Activated T-cell treated with anti-CD3 and anti-CD28 coated beads for 1 hour (primary cell): ENCODE results near the gene RIC3.

ENCODE experiments used
- DNase-seq: peaks from one replicate; pipeline ENCODE4 v3.0.0-alpha.2; 2020; ENCODE audit warnings: low read depth

The RIC3 gene

DNA sequence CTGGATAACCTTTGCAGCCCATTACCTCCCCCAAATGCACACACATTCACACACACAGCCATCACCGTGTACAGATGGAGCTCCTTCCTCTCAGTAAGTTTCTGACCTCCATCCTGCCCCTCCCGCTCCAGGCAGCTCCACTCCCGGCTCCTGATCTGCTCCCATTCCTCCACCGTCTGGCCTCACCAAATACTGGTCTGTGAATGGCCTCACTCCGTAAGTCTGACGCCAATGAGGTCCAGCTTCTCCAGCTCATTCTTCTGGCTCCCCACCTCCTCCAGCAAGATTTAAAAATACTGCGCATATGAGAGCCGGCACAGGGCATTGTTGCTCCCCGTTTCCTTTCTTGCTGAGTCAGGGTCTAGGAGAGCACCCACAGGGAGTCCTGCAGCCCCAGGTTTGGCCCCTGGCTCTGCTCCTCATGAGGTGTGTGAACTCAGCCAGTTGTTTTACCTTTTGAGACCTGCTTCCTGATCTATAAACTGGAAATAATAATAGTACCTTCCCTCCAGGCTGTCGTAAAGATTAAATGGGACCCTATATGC is 101.8 kb downstream of the RIC3 start:
- no peak for DNase-seq

DNA sequence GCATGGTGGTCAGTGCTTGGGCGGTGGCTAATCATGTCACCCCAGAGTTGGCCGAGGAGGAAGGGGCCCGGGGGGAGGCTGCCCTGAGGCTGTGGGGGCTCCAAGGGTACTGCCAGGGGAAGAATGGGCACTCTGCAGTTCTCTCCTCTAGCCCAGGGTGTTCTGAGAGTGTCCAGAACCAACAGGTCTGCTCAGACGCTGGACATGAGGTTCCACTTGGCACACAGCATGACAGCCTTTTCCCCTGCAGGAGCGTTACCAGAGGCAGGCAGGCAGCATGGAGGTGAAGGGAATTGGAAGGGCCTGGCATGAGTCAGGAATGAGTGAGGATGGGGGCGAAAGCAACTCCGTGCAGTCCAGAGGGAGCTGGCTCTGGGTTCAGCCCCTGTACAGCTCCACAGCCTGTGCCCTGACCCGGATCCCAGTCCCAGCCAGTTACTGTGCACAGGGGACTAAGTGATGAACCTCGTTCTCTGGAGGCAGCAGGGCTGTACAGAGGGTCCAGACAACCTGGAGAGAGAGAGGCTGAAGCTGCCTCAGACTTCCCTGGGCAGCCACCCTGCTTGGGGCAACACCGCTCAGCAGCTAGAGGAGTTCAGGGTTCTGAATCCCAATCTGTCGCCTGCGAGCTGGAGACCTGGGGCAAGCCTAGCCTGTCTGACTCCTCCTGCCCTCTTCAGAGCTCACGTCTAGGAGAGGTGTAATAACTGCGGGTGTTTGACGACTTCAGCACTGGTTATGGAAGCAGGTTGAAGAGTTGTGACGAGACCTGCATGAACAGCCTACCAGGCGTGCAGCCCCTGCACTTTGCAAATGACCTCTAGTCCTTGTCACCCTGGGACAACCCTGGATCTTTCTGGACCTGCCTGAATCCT is 102.6 kb downstream of the RIC3 start:
- DNase-seq = no peak

DNA sequence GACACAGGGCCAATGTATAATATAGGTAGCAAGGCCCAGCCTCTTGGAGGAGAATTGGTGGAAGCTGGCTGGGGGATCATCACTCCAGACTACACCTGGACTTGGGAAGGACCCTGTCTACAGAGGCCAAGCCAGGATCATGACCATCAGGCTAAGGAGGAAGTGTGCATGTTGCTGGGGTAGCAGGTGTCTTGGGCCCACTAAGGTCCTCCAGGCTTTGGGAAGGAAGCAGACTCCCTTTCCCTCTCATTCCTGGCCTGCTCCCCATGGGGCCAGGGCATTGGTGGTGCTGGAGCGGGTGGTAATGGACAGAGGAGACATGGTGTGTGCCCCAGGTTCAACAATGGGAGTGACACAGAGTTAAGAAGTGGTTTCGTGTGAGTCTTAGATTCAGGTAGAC is 103.8 kb downstream of the RIC3 start:
- no peak for DNase-seq

DNA sequence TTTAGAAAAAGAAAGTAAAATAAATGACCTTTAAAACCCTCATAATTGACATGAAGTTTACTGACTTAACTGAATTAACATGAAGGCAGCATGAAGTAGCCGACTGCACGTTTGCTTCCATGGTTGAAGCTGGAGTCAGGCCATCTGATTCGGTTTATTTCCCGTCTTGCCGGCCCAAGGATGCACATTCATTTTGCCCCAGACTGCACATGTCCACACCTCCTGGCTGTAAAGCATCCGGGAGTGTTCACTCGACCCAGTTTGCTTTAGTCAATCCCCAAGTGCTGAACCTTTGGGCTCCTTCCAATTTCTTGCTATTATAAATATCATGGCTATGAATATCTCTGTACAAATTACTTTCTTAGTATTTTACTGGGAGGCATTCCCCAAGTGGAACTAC is 105.5 kb downstream of the RIC3 start:
- DNase-seq = no peak

DNA sequence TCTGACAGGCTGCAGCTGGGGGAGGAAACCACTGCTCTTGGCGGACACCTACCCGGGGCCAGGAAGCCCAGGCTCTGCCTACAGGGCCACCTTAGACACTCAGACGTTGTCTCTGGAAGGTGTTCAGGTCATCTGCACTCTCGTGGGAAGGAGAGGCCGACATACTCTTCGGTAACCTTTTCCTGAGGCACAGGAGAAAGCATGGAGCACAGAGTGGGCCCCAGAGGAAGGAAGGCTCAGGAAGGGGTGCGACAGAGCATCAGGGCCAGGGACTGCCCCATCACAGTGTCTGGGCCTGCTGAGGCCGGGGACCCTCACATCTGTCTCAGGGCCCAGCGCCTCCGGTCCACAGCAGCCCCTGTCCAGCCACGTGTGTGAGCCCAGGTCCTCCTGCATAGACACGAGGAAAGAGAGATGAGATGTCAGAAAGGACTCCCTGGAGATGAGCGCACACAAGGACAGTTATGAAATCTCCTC is 106.0 kb downstream of the RIC3 start:
- DNase-seq = no peak

DNA sequence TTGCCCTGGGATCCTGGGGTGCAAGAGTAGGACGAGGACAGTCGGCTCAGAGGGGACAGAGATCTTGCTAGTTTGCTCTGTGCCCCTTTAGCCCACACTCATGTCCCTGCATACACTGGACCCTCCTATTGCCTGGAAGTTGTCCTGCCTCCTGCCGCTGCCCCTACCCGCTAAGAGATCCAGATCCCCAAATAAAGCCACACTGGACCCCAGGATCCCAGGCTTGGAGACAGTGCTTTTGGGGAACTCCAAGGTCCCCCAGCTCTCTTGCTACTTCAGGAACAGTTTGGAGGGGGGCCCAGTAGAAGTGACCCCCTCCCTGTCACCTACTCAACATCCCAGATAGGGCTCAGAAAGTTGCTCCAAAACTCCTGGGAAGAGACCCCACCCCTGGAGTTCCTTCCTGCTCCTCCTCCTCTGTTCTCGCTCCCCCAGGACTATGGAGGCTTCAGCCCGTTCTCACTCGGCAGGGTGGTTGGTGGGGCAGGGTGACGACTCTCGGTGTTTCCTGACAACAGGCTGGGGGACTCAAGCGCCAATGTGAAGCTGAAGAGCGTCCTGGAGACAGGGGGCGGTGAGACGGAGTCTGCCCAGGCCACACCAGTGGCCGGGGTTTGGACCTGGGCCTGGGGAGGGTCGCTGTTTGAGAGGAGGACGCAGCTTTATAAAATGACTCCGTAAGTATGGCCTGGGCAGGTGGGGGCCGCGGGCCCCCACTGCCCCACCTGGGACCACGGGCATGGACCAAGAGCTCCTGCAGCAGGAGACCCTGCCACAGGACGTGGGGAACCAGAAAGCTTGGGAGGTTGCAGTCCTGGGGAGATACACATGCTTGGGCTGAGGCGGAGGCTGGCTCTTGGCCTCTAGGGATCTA is 107.0 kb downstream of the RIC3 start:
- no peak for DNase-seq

DNA sequence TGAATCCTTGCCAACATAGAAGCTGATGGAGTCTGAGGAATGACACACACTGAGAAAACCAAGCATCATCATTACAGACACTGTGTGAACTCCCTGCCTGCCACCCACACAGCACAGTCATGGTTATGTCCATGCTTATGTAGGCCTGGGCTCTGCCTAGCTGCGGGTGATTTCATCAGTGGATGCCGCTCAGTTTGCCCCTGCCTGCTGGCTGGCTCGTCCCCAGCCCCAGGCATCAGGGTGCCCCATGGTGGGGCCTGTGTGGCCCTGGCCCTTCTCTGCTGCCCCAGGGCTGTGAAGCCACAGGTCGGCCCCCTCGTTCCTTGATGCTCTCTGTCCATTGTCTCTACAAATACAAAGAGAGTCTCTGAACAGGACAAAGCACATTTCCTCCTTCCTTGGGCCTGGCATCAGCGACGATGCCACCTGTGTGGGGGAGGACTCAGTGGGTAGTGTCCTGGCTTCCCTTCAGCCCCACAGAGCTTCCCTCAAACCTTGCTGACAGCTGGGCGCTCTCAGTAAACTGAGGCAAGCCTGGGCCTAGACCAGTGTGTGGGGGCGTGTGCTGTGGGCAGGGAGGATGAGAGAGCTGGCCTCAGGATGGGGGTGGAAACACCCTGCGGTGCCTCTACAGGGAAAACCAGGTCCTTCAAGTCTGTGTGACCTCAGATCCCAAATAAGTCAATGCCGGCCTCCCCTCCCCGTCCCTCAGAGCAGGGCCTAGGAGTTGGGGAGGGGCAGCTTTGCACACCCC is 107.8 kb downstream of the RIC3 start:
- DNase-seq = no peak

DNA sequence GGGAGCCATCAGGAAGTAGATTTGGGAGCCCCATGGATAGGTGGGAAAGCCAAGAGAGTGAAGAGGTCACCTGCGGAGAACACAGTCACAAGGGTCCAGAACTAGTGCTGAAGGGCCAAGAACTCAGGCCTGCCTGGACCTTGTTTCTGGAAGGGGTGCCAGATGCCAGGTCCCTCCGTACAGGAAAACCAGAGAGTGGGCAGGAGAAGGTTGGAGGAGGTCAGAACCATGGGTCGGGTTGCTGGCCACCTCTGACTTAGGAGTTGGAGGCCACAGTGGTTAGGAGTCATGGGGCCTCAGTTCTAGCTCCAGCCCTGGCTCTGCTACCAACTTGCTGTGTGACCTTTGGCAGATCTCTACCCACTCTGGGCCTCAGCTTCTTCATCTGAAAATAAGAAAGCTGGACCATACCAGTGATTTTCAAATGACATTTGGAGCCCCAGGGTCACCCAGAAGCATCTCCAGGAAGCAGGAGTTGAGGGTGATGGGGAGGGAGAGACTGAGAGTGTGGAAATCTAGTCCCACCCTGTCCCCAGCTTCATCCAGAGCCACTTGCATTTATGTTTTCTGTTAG is 108.6 kb downstream of the RIC3 start:
- DNase-seq = no peak

DNA sequence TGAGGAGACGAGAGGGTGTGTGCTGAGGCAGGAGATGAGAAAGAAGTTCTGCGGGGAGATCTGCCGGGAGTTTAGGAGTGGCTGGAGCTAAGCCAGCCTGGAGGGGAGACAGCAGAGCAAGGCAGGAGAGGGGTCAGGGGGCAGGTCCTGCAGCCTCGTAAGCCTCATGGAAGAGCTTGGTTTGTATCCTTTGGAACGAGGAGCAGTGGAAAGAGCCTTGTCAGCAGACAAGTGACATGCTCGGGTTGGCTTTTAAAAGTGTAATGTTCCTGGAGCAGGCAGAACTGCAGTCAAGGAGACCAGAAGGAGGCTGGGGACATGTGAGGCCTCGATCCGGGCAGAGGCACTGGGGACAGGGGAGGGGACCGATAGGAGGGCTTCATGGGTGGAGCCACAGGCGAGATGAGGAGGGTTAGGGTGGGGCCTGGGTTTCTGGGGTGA is 109.2 kb downstream of the RIC3 start:
- DNase-seq = no peak

DNA sequence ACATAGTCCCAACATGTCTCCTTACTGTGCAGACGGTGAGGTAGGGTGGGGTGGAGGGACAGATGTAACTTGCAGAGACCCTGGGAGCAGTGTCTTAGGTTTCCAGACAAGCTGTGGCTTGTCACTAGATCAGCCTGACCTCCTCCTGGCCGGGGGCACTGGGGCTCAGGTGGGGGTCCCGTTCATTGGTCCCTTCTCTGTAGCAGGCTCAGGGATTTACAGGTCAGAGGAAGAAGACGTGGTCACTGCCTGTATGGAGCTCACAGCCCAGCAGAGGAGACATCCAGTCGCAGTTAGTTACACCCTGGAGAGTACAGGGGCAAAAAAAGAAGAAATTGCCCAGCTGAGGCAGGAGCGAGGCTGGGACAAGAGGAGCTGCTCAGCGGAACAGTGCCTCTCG is 109.8 kb downstream of the RIC3 start:
- DNase-seq = no peak

DNA sequence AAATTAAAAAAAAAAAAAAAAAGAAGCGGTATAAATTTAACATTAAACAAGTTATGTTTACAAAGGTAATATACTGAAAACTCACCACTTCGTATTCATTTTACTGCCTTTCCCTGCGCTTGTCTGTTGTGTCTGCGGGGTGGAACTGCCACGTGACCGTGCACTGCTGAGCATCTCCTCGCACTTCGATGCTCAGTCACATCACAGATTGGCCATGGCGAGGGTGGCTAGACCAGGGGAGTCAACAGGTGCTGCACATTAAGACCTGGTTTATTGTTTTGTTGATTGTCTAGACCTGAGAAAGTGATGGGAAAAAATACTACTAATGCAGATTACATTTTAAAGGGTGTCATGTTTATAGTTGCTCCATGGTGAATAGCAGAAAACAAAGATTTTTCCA is 110.6 kb downstream of the RIC3 start:
- no peak for DNase-seq

DNA sequence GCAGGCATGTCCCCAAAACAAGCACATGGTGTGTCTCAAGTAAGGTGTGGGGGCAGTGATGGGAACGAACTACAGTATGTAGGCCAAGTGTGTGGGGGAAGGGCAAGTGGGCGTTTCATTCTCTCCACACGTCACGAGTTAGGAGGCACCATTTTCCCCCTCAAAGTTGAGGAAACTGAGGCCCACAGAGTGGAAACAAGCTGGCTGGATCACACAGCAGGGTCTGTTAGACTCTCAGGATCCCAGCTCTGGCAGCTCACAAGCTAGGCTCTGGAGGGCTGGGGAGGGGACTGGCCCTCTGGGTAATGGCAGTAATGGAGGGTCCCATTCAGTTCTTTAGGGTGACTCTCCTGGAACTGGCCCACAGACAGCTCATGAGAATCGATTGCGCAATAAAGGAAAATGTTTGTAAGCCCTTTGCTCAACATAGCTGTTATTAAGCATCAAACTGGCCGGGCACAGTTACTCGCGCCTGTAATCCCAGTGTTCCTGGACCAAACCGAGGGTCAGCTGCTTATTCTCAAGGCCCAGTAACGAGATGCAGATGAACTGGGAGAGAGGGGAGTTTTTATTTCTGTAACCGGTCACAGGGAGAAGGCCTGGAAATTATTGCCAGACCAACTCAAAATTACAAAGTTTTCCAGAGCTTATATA is 111.9 kb downstream of the RIC3 start:
- DNase-seq = no peak
